ENCODE data around the gene IRF5.
"Not testable (repeated sequence)": the region's sequence is repeated elsewhere in the genome, so short reads cannot be mapped to it uniquely, and the experiment has no call there.

The IRF5 gene

DNA sequence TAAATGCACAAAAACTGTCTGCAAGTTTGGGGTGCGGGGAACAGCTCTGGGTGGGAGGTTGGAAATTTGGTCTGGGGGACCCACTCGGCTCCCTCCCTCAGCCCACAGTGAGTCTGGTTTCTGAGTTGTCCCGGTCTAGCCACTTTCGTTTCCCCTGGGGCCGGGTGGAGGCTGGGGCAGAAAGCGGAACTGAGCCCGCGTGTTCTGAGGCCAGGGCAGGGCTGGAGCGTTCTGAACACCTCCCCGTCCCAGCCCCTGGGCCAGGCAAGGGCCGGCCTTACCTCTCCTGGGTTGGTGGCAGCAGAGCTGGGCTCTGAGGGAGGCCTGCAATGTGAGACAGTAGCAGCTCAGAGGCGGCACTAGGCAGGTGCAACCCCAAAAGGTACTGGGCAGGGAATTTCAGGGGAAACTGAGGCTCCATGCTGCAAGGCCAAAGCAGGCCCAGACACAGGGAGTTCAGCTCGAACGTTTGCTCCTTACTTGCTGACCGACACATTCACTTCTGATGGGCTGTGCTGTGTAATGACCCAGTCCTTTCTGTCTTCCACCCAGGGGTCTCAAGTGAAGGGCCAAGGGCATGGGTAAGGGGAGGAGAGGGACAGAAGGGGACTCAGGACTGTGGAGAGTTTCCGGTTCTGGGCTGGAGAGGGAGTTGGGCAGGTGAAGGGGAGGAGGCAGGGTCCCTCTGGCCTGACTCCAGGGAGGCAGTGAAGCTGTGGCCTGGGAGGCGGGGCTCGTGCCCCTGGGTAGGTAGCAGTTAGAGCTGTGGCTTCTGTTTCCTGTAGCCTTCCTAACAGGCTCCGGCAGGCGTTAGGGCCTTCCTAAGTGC is 3.0 kb downstream of the IRF5 start:
- ChIA-PET POLR2A (no interaction called here), CTCF (interaction anchor here (1.6 kb wide), 1 partner anchor 9 kb away, joined by 3 read pairs; no protein-coding TSS in a partner anchor)
- TF ChIP-seq, protein P1, sequence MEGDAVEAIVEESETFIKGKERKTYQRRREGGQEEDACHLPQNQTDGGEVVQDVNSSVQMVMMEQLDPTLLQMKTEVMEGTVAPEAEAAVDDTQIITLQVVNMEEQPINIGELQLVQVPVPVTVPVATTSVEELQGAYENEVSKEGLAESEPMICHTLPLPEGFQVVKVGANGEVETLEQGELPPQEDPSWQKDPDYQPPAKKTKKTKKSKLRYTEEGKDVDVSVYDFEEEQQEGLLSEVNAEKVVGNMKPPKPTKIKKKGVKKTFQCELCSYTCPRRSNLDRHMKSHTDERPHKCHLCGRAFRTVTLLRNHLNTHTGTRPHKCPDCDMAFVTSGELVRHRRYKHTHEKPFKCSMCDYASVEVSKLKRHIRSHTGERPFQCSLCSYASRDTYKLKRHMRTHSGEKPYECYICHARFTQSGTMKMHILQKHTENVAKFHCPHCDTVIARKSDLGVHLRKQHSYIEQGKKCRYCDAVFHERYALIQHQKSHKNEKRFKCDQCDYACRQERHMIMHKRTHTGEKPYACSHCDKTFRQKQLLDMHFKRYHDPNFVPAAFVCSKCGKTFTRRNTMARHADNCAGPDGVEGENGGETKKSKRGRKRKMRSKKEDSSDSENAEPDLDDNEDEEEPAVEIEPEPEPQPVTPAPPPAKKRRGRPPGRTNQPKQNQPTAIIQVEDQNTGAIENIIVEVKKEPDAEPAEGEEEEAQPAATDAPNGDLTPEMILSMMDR (IDR thresholded peaks at IDR 0.05; ENCODE audit: insufficient read depth, low read length, missing control alignments) = no peak
- DNase-seq (ENCODE audit: low read depth, low spot score) = no peak
- no peak overlapping the region for H3K4me3 ChIP-seq (ENCODE audit: low read depth, low read length)

DNA sequence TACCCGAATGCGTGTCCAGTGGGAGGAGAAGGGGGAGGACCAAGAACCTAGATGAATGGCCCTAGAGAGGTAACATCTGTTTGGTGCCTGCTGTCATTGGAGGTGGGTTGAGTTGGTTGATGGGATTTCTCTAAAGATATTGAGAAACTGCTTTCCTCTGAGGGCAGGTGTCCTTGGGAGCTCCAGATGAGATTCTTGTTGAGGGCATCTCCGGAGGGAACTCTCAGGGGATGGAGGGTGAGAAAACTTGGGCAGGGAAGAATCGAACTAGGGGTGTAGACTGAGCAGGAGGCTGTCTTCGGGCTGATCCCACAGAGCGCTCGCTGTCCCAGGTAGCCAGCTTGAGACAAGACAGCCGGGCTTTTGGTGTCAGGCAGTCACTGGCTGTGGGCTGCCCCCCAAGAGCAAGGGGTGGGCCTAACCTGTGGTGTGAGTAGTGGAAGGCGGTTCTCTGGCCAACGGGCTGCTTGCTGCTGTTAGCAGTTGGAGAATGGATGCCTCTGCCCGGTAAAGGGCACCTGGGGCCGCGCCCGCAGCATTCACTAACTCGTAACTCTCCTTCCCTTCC is 3.7 kb downstream of the IRF5 start:
- no peak overlapping the region for H3K4me3 ChIP-seq (ENCODE audit: low read depth, low read length)
- TF ChIP-seq, protein P1 (IDR thresholded peaks at IDR 0.05; ENCODE audit: insufficient read depth, low read length, missing control alignments) = no peak
- ChIA-PET POLR2A (no interaction called here), CTCF (interaction anchor here (0.6 kb wide), 1 partner anchor 12 kb away, joined by 3 read pairs; no protein-coding TSS in a partner anchor)
- DNase-seq (ENCODE audit: low read depth, low spot score) = no peak

DNA sequence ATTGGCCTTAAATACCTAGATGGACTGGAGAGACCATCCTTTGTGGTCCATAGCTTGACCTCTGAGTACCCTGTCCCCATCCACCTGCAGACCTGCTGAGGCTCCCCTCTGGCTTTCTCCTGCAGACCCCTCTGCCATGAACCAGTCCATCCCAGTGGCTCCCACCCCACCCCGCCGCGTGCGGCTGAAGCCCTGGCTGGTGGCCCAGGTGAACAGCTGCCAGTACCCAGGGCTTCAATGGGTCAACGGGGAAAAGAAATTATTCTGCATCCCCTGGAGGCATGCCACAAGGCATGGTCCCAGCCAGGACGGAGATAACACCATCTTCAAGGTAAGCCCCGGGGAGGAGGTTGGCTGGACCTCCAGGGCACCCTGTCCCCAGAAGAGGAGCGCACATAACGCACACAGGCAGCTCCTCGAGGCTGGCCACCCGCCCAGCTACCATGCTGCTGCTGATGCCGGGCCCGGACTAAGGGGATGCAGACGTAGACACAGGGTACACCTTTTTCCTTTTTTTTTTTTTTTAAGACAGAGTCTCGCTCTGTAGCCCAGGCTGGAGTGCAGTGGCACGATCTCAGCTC is 4.3 kb downstream of the IRF5 start:
- ChIA-PET POLR2A (no interaction called here), CTCF (interaction anchor here (0.6 kb wide), 1 partner anchor 11 kb away, joined by 3 read pairs; no protein-coding TSS in a partner anchor)
- no peak for DNase-seq (ENCODE audit: low read depth, low spot score)
- H3K4me3 ChIP-seq (ENCODE audit: low read depth, low read length) = no peak overlapping the region
- TF ChIP-seq, protein P1 (IDR thresholded peaks at IDR 0.05; ENCODE audit: insufficient read depth, low read length, missing control alignments) = no peak

DNA sequence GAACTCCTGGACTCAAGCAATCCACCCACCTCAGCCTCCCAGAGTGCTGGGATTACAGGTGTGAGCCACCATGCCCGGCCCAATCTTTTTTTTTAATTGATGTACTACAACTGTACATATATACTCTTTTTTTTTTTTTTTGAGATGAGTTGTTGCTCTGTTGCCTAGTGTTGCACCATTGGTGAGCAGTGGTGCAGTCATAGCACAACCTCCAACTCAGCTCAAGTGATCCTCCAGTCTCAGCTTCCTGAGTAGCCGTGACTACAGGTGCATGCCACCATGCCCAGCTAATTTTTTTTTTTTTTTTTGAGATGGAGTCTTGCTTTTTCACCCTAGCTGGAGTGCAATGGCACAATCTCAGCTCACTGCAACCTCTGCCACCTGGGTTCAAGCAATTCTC is 5.5 kb downstream of the IRF5 start:
- DNase-seq (ENCODE audit: low read depth, low spot score); CTCF ChIA-PET; H3K4me3 ChIP-seq (ENCODE audit: low read depth, low read length): not testable (repeated sequence)
- POLR2A ChIA-PET = interaction anchor here (0.6 kb wide), 1 partner anchor 34 kb away, joined by 6 read pairs; no protein-coding TSS in a partner anchor

DNA sequence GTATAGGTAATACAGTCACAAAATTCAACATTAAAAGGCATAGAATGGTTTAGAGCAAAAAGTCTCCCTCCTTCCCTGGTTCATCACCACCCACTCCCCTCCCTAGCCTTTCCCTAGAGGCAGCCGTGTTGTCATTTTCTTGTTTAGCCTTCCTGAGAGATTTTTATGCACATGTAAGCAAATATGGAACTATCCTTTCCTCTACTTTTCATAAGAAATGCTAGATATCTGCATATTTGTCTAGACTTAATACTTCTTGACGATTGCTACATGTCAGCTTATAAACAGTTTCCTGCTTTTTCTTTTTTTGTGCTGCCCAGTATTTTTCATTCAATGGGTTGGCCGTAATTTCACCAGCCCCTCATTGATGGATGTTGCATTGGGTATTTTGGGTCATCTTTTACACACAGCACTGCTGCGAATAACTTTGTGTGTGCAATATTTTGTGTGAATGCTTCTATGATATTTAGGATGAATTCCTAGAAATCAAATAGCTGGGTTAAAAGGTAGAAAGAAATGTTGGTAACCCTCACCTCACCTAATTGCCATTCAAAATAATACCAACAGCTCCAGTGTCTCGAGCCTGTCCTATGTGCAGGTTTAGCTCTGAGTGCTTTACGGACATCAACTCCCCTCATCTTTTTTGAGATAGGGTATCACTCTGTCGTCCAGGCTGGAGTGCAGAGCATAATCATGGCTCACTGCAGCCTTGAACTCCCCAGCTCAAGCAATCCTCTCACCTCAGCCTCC is 6.9 kb downstream of the IRF5 start:
- H3K4me3 ChIP-seq (ENCODE audit: low read depth, low read length) = no peak overlapping the region
- CTCF ChIA-PET = interaction anchor here (1.0 kb wide), 1 partner anchor 11 kb away, joined by 3 read pairs; no protein-coding TSS in a partner anchor
- no peak for DNase-seq (ENCODE audit: low read depth, low spot score)
- TF ChIP-seq, protein P1 (IDR thresholded peaks at IDR 0.05; ENCODE audit: insufficient read depth, low read length, missing control alignments) = no peak
- POLR2A ChIA-PET = no interaction called here

DNA sequence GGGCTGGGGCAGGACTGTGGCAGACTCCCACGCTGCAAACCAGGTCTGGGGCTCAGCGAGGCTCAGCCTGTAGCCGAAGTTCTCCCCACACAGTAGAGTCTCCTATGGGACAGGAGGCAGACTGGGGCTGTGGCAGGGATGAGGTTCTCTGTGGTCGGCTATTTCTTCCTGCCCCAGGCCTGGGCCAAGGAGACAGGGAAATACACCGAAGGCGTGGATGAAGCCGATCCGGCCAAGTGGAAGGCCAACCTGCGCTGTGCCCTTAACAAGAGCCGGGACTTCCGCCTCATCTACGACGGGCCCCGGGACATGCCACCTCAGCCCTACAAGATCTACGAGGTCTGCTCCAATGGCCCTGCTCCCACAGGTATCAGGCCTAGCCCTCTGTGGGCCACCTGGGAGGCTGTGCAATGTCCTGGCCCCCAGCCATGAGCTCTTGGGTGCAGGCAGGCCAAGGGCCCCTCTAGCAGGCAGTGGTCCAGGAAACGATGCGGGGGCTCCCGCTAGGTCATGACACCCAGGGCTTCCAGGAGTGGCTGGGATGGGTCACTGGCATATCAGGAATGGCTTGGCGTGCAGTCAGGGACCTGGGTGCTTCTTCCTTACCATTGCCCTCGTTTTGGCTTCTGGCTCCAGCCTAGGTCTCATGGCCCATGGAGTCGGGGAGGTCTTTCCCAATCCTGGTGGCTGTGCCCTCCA is 8.1 kb downstream of the IRF5 start:
- ChIA-PET CTCF (interaction anchor here (1.0 kb wide), 1 partner anchor 10 kb away, joined by 3 read pairs; no protein-coding TSS in a partner anchor), POLR2A (no interaction called here)
- no peak for DNase-seq (ENCODE audit: low read depth, low spot score)
- no peak overlapping the region for H3K4me3 ChIP-seq (ENCODE audit: low read depth, low read length)
- TF ChIP-seq, protein P1 (IDR thresholded peaks at IDR 0.05; ENCODE audit: insufficient read depth, low read length, missing control alignments) = no peak
